ENCODE data around the gene CACNA1H.

DNA sequence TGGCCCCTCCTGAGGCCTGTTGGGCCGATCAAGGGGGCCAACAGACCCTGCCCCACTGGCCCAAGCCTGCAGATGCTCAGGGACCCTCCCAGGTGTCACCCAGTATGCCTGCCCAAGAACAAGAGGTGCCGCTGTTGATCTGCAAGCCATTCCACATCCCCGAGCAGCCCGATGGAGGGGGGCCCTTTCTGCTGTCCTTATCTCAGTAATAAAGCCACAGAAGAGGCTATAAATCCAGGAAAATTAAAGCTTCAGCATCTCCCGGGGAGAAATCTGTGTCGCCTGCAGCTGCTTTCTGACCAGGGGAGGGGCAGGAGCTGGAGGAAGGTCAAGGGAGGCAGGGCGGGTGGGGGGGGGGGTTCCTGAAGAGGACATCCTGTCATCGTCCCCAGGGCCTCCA lies 11.7 kb upstream of the CACNA1H start:
- TF ChIP-seq FOXM1 (IDR thresholded peaks at IDR 0.05; ENCODE audit: borderline replicate concordance) (no peak), BHLHE40 (IDR thresholded peaks at IDR 0.05; ENCODE audit: borderline replicate concordance) (no peak), ARNT (IDR thresholded peaks at IDR 0.05) (no peak), SP1 (IDR thresholded peaks at IDR 0.05) (no peak), ELF4 (IDR thresholded peaks at IDR 0.05) (no peak), FOXK2 (IDR thresholded peaks at IDR 0.05) (no peak), CTBP1 (IDR thresholded peaks at IDR 0.05; ENCODE audit: borderline replicate concordance) (no peak), FOXA1 (IDR thresholded peaks at IDR 0.05) (no peak), LEF1 (IDR thresholded peaks at IDR 0.05; ENCODE audit: borderline replicate concordance) (no peak)
